Measurements from ENCODE around the gene TRPC6. TPM values are rescaled to one million over a fixed set of nuclear protein-coding genes. Genes with fewer than 3 reads are reported as not detected.
A peak's percentile ranks its signal among the peaks of the same experiment; 100 is the strongest.

The TRPC6 gene
- total RNA-seq, 4 donors from 2014 or later, result 55.5 to 77.3 (median 65.8) TPM

DNA sequence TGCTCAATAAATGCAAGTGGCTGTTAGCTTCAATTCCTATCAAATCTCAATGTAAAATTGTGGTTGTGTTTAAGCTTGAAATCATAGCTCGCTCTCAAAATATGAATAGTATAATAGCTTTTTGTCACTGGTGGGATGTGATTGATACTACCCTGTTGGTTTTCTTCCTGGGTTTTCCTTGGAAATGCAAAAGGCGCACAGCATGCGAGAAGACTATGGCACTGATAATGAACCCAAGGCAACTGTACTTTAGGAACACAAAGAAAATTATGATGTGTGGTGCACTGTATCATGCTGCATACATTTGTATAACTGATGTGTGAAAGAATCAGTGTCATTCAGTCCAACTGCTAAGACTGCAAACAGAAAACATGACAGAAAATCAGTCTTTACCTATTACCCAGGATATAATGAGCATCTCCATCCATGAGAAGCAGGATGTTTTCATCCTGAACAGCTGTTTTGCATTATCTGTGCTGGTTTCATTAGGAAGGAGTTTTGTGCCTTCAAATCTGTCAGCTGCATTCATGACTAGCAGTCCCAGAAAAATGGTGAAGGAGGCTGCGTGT, 101.2 kb downstream of the TRPC6 start:
- TF ChIP-seq, protein P1, sequence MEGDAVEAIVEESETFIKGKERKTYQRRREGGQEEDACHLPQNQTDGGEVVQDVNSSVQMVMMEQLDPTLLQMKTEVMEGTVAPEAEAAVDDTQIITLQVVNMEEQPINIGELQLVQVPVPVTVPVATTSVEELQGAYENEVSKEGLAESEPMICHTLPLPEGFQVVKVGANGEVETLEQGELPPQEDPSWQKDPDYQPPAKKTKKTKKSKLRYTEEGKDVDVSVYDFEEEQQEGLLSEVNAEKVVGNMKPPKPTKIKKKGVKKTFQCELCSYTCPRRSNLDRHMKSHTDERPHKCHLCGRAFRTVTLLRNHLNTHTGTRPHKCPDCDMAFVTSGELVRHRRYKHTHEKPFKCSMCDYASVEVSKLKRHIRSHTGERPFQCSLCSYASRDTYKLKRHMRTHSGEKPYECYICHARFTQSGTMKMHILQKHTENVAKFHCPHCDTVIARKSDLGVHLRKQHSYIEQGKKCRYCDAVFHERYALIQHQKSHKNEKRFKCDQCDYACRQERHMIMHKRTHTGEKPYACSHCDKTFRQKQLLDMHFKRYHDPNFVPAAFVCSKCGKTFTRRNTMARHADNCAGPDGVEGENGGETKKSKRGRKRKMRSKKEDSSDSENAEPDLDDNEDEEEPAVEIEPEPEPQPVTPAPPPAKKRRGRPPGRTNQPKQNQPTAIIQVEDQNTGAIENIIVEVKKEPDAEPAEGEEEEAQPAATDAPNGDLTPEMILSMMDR (IDR thresholded peaks at IDR 0.05), result no peak
- TF ChIP-seq EP300 (IDR thresholded peaks at IDR 0.05) (no peak), POLR2A (IDR thresholded peaks at IDR 0.05; ENCODE audit: low read depth) (no peak), POLR2AphosphoS5 (IDR thresholded peaks at IDR 0.05) (no peak)
- peaks cover 0 to 19% (median 2%) of the 10 kb centered on the region in 4 donors for H3K36me3 ChIP-seq
- peaks cover 0 to 17% (median 12%) of the 10 kb centered on the region in 4 donors for H3K4me1 ChIP-seq
- H3K27me3 ChIP-seq, result no peaks in the 10 kb centered on the region
- WGBS, result 49% methylated on average over 4 of the region's 4 CpGs
- no peaks in the 10 kb centered on the region for H3K9me3 ChIP-seq
- no peak overlapping the region for H3K27ac ChIP-seq (replicated peaks in 1 of 4)
- no peak for DNase-seq (ENCODE audit: extremely low spot score)
- intact Hi-C loops (cut with DNase I), result loop anchor here (10.0 kb wide), 1 partner anchor 102 kb away; the partner anchor contains the start of gene TRPC6
- H3K4me3 ChIP-seq, result no peak overlapping the region

DNA sequence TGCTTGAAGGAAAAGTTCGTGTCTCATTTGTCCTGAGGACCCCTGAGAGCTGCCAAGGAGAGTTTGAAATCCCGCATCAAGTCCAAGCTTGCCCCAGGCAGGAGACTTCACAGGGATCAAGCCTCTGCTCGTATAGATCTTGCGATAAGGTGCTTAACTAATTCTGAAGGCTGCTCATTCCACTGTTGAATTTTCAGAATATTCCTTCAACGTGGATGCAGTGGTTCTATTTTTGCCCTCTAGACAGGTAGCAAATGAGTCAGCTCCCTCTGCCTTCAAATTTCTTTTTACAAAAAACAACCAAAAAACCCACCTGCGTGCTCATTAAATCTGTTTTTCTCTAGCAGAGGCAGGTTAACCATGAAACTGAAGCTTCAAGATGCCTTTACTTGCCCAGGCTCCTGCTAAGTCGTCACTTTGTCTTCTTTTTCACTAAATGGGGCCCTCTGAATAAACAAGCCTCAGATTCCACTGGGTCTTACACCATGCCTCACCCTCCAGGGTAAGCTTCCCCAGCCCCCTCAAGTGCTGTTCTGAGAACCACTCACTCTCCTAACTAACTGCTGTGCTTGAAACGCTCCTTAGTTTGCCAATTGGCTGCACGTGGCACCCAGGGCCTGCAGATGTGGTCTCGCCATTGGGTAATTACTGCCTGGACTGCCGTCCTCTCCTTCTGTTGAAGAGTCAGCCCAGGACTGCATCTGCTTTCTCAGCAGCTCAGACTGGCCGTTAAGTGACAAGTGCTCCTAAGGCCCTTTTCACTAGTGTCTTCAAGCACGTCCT, 105.0 kb downstream of the TRPC6 start:
- H3K36me3 ChIP-seq, result peaks cover 0 to 21% (median 2%) of the 10 kb centered on the region in 4 donors
- intact Hi-C loops (cut with DNase I), result no loop called here
- WGBS, result 67% methylated on average over 13 of the region's 13 CpGs
- peak overlapping the region in 3 of 4 donors; percentile 6 to 48 (median 40) for H3K27ac ChIP-seq (replicated peaks in 1 of 4)
- TF ChIP-seq POLR2AphosphoS5 (IDR thresholded peaks at IDR 0.05) (no peak), EP300 (IDR thresholded peaks at IDR 0.05) (no peak), POLR2A (IDR thresholded peaks at IDR 0.05; ENCODE audit: low read depth) (no peak)
- TF ChIP-seq, protein P1 (IDR thresholded peaks at IDR 0.05), result no peak
- no peaks in the 10 kb centered on the region for H3K9me3 ChIP-seq
- no peak overlapping the region for H3K4me3 ChIP-seq
- no peaks in the 10 kb centered on the region for H3K27me3 ChIP-seq
- DNase-seq (ENCODE audit: extremely low spot score), result no peak
- H3K4me1 ChIP-seq, result peaks cover 0 to 17% (median 12%) of the 10 kb centered on the region in 4 donors

- no peaks in the 10 kb centered on the region for H3K9me3 ChIP-seq
- H3K4me1 ChIP-seq, result peaks cover 0 to 17% (median 12%) of the 10 kb centered on the region in 4 donors
- intact Hi-C loops (cut with DNase I), result no loop called here
- no peak for TF ChIP-seq POLR2AphosphoS5 (IDR thresholded peaks at IDR 0.05)
- TF ChIP-seq, protein P1 (IDR thresholded peaks at IDR 0.05), result no peak
- TF ChIP-seq POLR2A (IDR thresholded peaks at IDR 0.05; ENCODE audit: low read depth), result no peak
- no peak for TF ChIP-seq EP300 (IDR thresholded peaks at IDR 0.05)
- WGBS, result 78% methylated on average over 3 of the region's 3 CpGs
- no peak for DNase-seq (ENCODE audit: extremely low spot score)
- H3K36me3 ChIP-seq, result peaks cover 0 to 17% (median 2%) of the 10 kb centered on the region in 4 donors
- H3K27ac ChIP-seq (replicated peaks in 1 of 4), result peak overlapping the region in 1 of 4 donors; percentile 6
- no peaks in the 10 kb centered on the region for H3K27me3 ChIP-seq
- no peak overlapping the region for H3K4me3 ChIP-seq
Measured at GRCh38 chr11:101477926-101478325, 105.9 kb downstream of the TRPC6 start.

GRCh38 chr11:101476191-101476590, 107.6 kb downstream of the TRPC6 start:
- Histone ChIP-seq H3K4me3 (no peak overlapping the region), H3K36me3 (peaks cover 0 to 5% (median 0%) of the 10 kb centered on the region in 4 donors), H3K27ac (replicated peaks in 1 of 4) (no peak overlapping the region), H3K4me1 (peaks cover 0 to 26% (median 14%) of the 10 kb centered on the region in 4 donors), H3K27me3 (no peaks in the 10 kb centered on the region), H3K9me3 (no peaks in the 10 kb centered on the region)
- TF ChIP-seq, protein P1 (IDR thresholded peaks at IDR 0.05), result no peak
- TF ChIP-seq EP300 (IDR thresholded peaks at IDR 0.05), result no peak
- no peak for TF ChIP-seq POLR2A (IDR thresholded peaks at IDR 0.05; ENCODE audit: low read depth)
- TF ChIP-seq POLR2AphosphoS5 (IDR thresholded peaks at IDR 0.05), result no peak
- no peak for DNase-seq (ENCODE audit: extremely low spot score)
- WGBS, result 91% methylated on average over 6 of the region's 6 CpGs
- intact Hi-C loops (cut with DNase I), result no loop called here

All from esophagus muscularis mucosa (tissue), 4 donors.